ENCODE results near the gene STX16.

The STX16 gene

GRCh38 chr20:58652606-58653294 is 1.7 kb downstream of the STX16 start:
- DNase-seq (ENCODE audit: low read depth in 2 of 2), result no peak

GRCh38 chr20:58654337-58654736 is 3.3 kb downstream of the STX16 start:
- DNase-seq (ENCODE audit: low read depth in 2 of 2), result no peak

GRCh38 chr20:58655328-58656107 is 4.4 kb downstream of the STX16 start:
- DNase-seq (ENCODE audit: low read depth in 2 of 2), result no peak

- no peak for DNase-seq (ENCODE audit: low read depth in 2 of 2)
Observed at GRCh38 chr20:58656831-58657230, 5.7 kb downstream of the STX16 start.

- DNase-seq (ENCODE audit: low read depth in 2 of 2), result no peak
Observed at GRCh38 chr20:58657262-58657661, 6.2 kb downstream of the STX16 start.

GRCh38 chr20:58657986-58658385 is 6.9 kb downstream of the STX16 start:
- DNase-seq (ENCODE audit: low read depth in 2 of 2), result no peak

GRCh38 chr20:58658760-58659159 is 7.7 kb downstream of the STX16 start:
- no peak for DNase-seq (ENCODE audit: low read depth in 2 of 2)

GRCh38 chr20:58659841-58660240 is 8.8 kb downstream of the STX16 start:
- no peak for DNase-seq (ENCODE audit: low read depth in 2 of 2)

GRCh38 chr20:58660855-58661597 is 9.9 kb downstream of the STX16 start:
- no peak for DNase-seq (ENCODE audit: low read depth in 2 of 2)

GRCh38 chr20:58661598-58662473 is 10.8 kb downstream of the STX16 start:
- no peak for DNase-seq (ENCODE audit: low read depth in 2 of 2)

- no peak for DNase-seq (ENCODE audit: low read depth in 2 of 2)
Observed at GRCh38 chr20:58664331-58664730, 13.2 kb downstream of the STX16 start.

GRCh38 chr20:58664883-58665282 is 13.8 kb downstream of the STX16 start:
- DNase-seq (ENCODE audit: low read depth in 2 of 2), result no peak

GRCh38 chr20:58665606-58666005 is 14.5 kb downstream of the STX16 start:
- DNase-seq (ENCODE audit: low read depth in 2 of 2), result no peak

- DNase-seq (ENCODE audit: low read depth in 2 of 2), result no peak
Observed at GRCh38 chr20:58666702-58667101, 15.6 kb downstream of the STX16 start.

GRCh38 chr20:58667975-58668374 is 16.9 kb downstream of the STX16 start:
- DNase-seq (ENCODE audit: low read depth in 2 of 2), result no peak

- no peak for DNase-seq (ENCODE audit: low read depth in 2 of 2)
Observed at GRCh38 chr20:58668901-58669286, 17.8 kb downstream of the STX16 start.

GRCh38 chr20:58669287-58670006 is 18.4 kb downstream of the STX16 start:
- no peak for DNase-seq (ENCODE audit: low read depth in 2 of 2)

GRCh38 chr20:58670102-58670501 is 19.0 kb downstream of the STX16 start:
- no peak for DNase-seq (ENCODE audit: low read depth in 2 of 2)

GRCh38 chr20:58670659-58671058 is 19.6 kb downstream of the STX16 start:
- DNase-seq (ENCODE audit: low read depth in 2 of 2), result no peak

GRCh38 chr20:58673119-58673518 is 22.0 kb downstream of the STX16 start:
- no peak for DNase-seq (ENCODE audit: low read depth in 2 of 2)

GRCh38 chr20:58675146-58675584 is 24.1 kb downstream of the STX16 start:
- DNase-seq (ENCODE audit: low read depth in 2 of 2), result no peak
